Brain microvascular endothelial cell (primary cell): ENCODE measurements around the gene SRRM1.

ENCODE experiments used
- DNase-seq: peaks from one replicate; pipeline ENCODE4 v3.0.0-alpha.2; 2020
- H3K27ac ChIP-seq: fragments of 250-450 bp; sonication (Bioruptor Pico); 2 replicates; pipeline ENCODE4 v1.5.1; 2020; ENCODE audit warnings: mild to moderate bottlenecking, moderate library complexity
- H3K27me3 ChIP-seq: fragments of 250-450 bp; sonication (Bioruptor Pico); replicated peaks from 2 replicates; pipeline ENCODE4 v1.5.1; 2020; ENCODE audit warnings: mild to moderate bottlenecking
- H3K36me3 ChIP-seq: fragments of 250-450 bp; sonication (Bioruptor Pico); replicated peaks from 2 replicates; pipeline ENCODE4 v1.5.1; 2020; ENCODE audit warnings: mild to moderate bottlenecking
- H3K4me3 ChIP-seq: 2 replicates; pipeline ENCODE4 v1.5.1; 2011; ENCODE audit warnings: low read depth, mild to moderate bottlenecking, control low read depth, low read length, moderate library complexity
- in situ Hi-C: cut with HindIII; loops from 2 replicates; pipeline ENCODE4 v1.10.0; 2017; ENCODE audit warnings: low sequenced_read_pairs, low pct_ligation_motif_present
- TF ChIP-seq, protein P1 (sequence below): IDR thresholded peaks from 2 replicates; pipeline ENCODE4 v1.5.1; 2011; ENCODE audit warnings: low read depth, mild to moderate bottlenecking, moderate library complexity, low read length, control low read depth, inconsistent platforms; ENCODE audit errors: missing control alignments

SRRM1 gene, protein sequence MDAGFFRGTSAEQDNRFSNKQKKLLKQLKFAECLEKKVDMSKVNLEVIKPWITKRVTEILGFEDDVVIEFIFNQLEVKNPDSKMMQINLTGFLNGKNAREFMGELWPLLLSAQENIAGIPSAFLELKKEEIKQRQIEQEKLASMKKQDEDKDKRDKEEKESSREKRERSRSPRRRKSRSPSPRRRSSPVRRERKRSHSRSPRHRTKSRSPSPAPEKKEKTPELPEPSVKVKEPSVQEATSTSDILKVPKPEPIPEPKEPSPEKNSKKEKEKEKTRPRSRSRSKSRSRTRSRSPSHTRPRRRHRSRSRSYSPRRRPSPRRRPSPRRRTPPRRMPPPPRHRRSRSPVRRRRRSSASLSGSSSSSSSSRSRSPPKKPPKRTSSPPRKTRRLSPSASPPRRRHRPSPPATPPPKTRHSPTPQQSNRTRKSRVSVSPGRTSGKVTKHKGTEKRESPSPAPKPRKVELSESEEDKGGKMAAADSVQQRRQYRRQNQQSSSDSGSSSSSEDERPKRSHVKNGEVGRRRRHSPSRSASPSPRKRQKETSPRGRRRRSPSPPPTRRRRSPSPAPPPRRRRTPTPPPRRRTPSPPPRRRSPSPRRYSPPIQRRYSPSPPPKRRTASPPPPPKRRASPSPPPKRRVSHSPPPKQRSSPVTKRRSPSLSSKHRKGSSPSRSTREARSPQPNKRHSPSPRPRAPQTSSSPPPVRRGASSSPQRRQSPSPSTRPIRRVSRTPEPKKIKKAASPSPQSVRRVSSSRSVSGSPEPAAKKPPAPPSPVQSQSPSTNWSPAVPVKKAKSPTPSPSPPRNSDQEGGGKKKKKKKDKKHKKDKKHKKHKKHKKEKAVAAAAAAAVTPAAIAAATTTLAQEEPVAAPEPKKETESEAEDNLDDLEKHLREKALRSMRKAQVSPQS

DNA sequence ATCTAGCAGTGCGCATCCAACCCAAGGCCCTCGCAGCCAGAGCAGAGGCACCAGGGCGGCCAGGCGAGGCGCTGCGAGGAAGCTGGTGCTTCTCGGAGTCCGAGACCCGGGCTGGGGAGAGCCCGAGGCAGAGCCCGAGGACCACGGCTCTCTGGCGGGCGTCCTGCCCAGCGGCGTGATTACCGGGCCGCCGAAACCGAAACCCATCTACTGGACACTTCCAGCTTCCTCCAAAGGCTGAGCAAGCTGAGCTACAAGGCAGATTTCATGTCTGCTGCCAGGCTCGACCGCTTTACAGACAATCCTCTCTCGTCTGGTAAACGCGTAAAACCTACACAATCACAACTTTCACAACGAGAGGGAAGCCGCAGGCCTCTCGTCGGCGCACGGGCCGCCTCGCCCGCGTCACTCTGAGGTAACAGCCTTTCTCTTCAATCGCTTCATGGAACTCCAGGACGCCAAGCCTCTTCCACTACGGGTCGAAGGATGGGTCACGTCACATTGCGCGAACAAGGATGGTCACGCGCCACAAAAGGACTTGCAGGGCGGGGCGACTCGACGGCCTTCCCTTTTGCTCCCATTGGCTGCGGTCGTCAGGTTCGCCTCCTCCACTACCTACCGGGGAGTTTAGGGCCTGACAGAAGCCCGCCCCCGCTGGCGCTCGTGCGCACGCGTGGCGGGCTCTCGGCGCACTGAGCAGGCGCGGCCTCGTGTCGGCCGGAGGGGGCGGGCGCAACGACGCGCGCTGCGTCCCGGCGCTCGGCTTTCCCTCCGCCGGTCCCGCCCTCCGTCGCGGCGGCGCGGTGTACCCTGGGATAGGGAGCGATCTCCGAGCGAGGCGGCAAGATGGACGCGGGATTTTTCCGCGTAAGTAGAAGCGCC is at the start of gene SRRM1:
Gene SRRM1, plus strand, starts transcription at position 822 of the 882 bp plus-strand sequence. Its CDS starts 25 bp downstream, at position 847.
- Histone ChIP-seq H3K27ac (peak within 1 kb of the TSS; percentile 99), H3K27me3 (no peaks in the 10 kb centered on the region), H3K4me3 (peak within 1 kb of the TSS; percentile 94), H3K36me3 (peaks cover 20% of the 10 kb centered on the region)
- DNase-seq = peak; percentile 100
- TF ChIP-seq, protein P1, sequence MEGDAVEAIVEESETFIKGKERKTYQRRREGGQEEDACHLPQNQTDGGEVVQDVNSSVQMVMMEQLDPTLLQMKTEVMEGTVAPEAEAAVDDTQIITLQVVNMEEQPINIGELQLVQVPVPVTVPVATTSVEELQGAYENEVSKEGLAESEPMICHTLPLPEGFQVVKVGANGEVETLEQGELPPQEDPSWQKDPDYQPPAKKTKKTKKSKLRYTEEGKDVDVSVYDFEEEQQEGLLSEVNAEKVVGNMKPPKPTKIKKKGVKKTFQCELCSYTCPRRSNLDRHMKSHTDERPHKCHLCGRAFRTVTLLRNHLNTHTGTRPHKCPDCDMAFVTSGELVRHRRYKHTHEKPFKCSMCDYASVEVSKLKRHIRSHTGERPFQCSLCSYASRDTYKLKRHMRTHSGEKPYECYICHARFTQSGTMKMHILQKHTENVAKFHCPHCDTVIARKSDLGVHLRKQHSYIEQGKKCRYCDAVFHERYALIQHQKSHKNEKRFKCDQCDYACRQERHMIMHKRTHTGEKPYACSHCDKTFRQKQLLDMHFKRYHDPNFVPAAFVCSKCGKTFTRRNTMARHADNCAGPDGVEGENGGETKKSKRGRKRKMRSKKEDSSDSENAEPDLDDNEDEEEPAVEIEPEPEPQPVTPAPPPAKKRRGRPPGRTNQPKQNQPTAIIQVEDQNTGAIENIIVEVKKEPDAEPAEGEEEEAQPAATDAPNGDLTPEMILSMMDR = peak; percentile 19
- in situ Hi-C loops = no loop called here

DNA sequence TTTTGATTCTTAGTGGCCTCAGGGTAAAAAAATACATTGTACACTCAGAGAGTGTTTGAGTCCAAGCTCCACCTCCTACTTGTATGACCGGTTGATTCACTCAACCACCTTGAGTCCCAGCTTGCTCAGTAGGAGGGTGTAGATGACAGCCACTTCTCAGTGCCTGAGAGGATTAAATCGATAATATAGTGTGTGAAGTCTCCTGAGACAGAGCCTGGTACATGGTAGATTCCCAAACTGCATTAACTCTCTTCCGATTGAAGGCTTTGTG is 48.8 kb upstream of the SRRM1 start:
- TF ChIP-seq, protein P1 = no peak
- Histone ChIP-seq H3K4me3 (no peak overlapping the region), H3K36me3 (no peaks in the 10 kb centered on the region), H3K27ac (no peak overlapping the region), H3K27me3 (no peaks in the 10 kb centered on the region)
- in situ Hi-C loops = no loop called here
- DNase-seq = no peak

DNA sequence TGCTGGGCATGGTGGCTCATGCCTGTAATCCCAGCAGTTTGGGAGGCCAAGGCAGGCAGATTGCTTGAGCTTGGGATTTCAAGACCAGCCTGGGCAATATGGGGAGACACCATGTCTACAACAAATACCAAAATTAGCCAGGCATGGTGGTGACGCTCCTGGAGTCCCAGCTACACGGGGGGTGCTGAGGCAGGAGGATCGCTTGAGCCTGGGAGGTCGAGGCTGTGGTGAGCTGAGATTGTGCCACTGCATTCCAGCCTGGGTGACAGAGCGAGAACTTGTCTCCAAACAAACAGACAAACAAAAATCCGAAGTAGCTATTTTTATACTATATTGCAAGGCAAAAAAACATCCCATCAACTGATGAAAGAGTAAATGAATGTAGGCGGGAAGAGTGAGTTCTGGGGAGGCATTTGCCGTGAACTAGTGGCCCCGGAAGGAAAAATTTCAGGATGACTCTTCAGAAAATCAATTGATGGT is 46.7 kb upstream of the SRRM1 start:
- H3K4me3 ChIP-seq = no peak overlapping the region
- no peak for DNase-seq
- no peak overlapping the region for H3K27ac ChIP-seq
- TF ChIP-seq, protein P1 = no peak
- in situ Hi-C loops = no loop called here
- no peaks in the 10 kb centered on the region for H3K36me3 ChIP-seq
- no peaks in the 10 kb centered on the region for H3K27me3 ChIP-seq

DNA sequence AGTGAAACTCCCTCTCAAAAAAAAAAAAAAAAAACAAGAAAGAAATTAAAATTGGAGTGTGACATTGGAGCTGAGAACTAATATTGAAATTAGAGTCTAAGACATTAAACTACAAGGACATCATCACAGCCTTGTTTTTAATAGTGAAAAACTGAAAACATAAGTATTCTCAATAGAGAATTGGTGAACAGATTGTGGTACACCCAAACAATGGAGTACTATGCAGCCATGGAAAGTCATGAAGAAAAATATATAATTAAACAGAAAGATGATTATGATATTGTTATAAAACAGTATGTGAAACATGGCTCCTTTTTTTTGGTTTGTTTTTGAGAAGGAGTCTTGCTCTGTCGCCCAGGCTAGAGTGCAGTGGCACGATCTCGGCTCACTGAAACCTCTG is 43.8 kb upstream of the SRRM1 start:
- DNase-seq = no peak
- no peaks in the 10 kb centered on the region for H3K27me3 ChIP-seq
- in situ Hi-C loops = no loop called here
- TF ChIP-seq, protein P1 = no peak
- H3K36me3 ChIP-seq = no peaks in the 10 kb centered on the region
- H3K27ac ChIP-seq = no peak overlapping the region
- no peak overlapping the region for H3K4me3 ChIP-seq

DNA sequence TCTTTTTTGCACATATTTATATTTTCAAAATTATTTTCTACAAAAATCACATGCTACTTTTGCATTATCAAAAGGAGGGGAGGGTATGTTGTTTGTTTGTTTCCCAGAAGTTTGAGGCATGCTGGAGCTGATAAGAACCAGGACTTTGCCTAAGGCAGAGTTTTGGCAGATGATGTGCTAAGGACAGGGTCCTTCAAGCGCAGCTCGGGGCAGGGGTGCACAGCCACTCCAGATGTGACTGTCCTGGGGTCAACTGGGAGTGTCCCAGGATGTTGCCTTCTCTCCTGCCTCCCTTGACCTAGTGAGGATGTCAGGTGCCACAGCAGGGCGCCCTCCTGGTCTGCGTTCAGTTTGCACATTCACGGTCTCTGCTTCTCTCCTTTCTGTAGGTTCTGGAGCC is 42.6 kb upstream of the SRRM1 start:
- no peaks in the 10 kb centered on the region for H3K36me3 ChIP-seq
- no peak overlapping the region for H3K4me3 ChIP-seq
- H3K27ac ChIP-seq = no peak overlapping the region
- TF ChIP-seq, protein P1 = no peak
- H3K27me3 ChIP-seq = no peaks in the 10 kb centered on the region
- in situ Hi-C loops = no loop called here
- no peak for DNase-seq
